Vagina (tissue), 2 donors: ENCODE results near the gene NUP54. TPM values are rescaled to one million over a fixed set of nuclear protein-coding genes. Genes with fewer than 3 reads are reported as not detected.

ENCODE experiments used
- DNase-seq, 2 donors: peaks; one replicate each; pipeline ENCODE4 v3.0.0-alpha.2; 2017; ENCODE audit errors: extremely low spot score in 2 of 2
- H3K27ac ChIP-seq: fragments of 200-600 bp; sonication (generic); one replicate; pipeline ENCODE4 v1.5.1; 2019
- H3K27me3 ChIP-seq: fragments of 200-600 bp; sonication (generic); one replicate; pipeline ENCODE4 v1.5.1; 2019
- H3K36me3 ChIP-seq, 2 donors: fragments of 200-600 bp; sonication (generic); one replicate each; pipeline ENCODE4 v1.5.1; 2017 to 2019
- H3K4me1 ChIP-seq: fragments of 200-600 bp; sonication (generic); one replicate; pipeline ENCODE4 v1.5.1; 2019
- H3K4me3 ChIP-seq, 2 donors: fragments of 200-600 bp; sonication (generic); 1 replicate in 1 of 2; 2 replicates in 1 of 2; pipeline ENCODE4 v1.5.1; 2016 to 2019
- H3K9me3 ChIP-seq: fragments of 200-600 bp; sonication (generic); one replicate; pipeline ENCODE4 v1.5.1; 2019
- CTCF ChIP-seq, 3 experiments: fragments of 450-650 bp in 2 of 3; fragments of 200-600 bp in 1 of 3; sonication (generic) in 1 of 3; IDR thresholded peaks; one replicate each; pipeline ENCODE4 v1.5.1; 2017 to 2019; ENCODE audit warnings: antibody characterized with exemption in 3 of 3, mild to moderate bottlenecking in 2 of 3, moderate library complexity in 2 of 3
- POLR2A ChIP-seq, 2 donors: fragments of 450-650 bp; IDR thresholded peaks; one replicate each; pipeline ENCODE4 v1.6.1; 2017; ENCODE audit warnings: antibody characterized with exemption in 2 of 2, mild to moderate bottlenecking in 2 of 2, moderate library complexity in 2 of 2
- POLR2AphosphoS5 ChIP-seq, 2 donors: sonication (generic); formaldehyde crosslinking; IDR thresholded peaks; one replicate each; pipeline ENCODE4 v1.9.0; 2017; ENCODE audit warnings: antibody characterized with exemption in 2 of 2, mild to moderate bottlenecking in 2 of 2, low read depth in 1 of 2; ENCODE audit not compliant: insufficient read depth in 1 of 2
- intact Hi-C: fragments of 100-400 bp; cut with DNase I; formaldehyde crosslinking; loops from one replicate; pipeline ENCODE4 v1.15.1; 2023
- total RNA-seq: library from RNA; depleted of rRNA; stranded (reverse); fragments of >200 nt; gene quantifications from one replicate; pipeline ENCODE4 v1.2.3, GENCODE V29; 2016

NUP54 gene
- total RNA-seq, 1 donor from 2014 or later, result 31.2 TPM

GRCh38 chr4:76155979-76156378, 7.8 kb upstream of the NUP54 start:
- Histone ChIP-seq H3K36me3 (peaks cover 0 to 15% of the 10 kb centered on the region in 2 donors), H3K4me1 (no peaks in the 10 kb centered on the region), H3K9me3 (no peaks in the 10 kb centered on the region), H3K4me3 (no peak overlapping the region), H3K27ac (no peak overlapping the region), H3K27me3 (no peaks in the 10 kb centered on the region)
- intact Hi-C loops, result no loop called here
- no peak for TF ChIP-seq CTCF (IDR thresholded peaks at IDR 0.05)
- no peak for TF ChIP-seq POLR2A (IDR thresholded peaks at IDR 0.05)
- TF ChIP-seq POLR2AphosphoS5 (IDR thresholded peaks at IDR 0.05; ENCODE audit: insufficient read depth in 1 of 2, low read depth in 1 of 2), result no peak
- no peak for DNase-seq

- H3K36me3 ChIP-seq, result no peaks in the 10 kb centered on the region
- no peak for TF ChIP-seq POLR2AphosphoS5 (IDR thresholded peaks at IDR 0.05; ENCODE audit: insufficient read depth in 1 of 2, low read depth in 1 of 2)
- TF ChIP-seq CTCF (IDR thresholded peaks at IDR 0.05), result no peak
- TF ChIP-seq POLR2A (IDR thresholded peaks at IDR 0.05), result no peak
- H3K4me3 ChIP-seq, result no peak overlapping the region
- H3K27ac ChIP-seq, result no peak overlapping the region
- H3K27me3 ChIP-seq, result no peaks in the 10 kb centered on the region
- intact Hi-C loops, result no loop called here
- no peaks in the 10 kb centered on the region for H3K9me3 ChIP-seq
- DNase-seq, result no peak
- H3K4me1 ChIP-seq, result peaks cover 12% of the 10 kb centered on the region
These were observed 5.2 kb upstream of the NUP54 start for GRCh38 chr4:76153356-76153755.

- Histone ChIP-seq H3K27me3 (no peaks in the 10 kb centered on the region), H3K27ac (peak overlapping the region; percentile 93), H3K36me3 (peaks cover 0 to 6% of the 10 kb centered on the region in 2 donors), H3K4me1 (peaks cover 36% of the 10 kb centered on the region), H3K4me3 (peak overlapping the region; percentile 81 to 99), H3K9me3 (no peaks in the 10 kb centered on the region)
- DNase-seq, result no peak
- TF ChIP-seq POLR2A (IDR thresholded peaks at IDR 0.05) (no peak), POLR2AphosphoS5 (IDR thresholded peaks at IDR 0.05; ENCODE audit: insufficient read depth in 1 of 2, low read depth in 1 of 2) (no peak), CTCF (IDR thresholded peaks at IDR 0.05) (no peak)
- intact Hi-C loops, result loop anchor here (5.0 kb wide), 1 partner anchor 65 kb away; the partner anchor contains the start of gene SCARB2
These were observed 599 bp downstream of the NUP54 start for GRCh38 chr4:76147454-76148141.

- peaks cover 34% of the 10 kb centered on the region for H3K4me1 ChIP-seq
- H3K4me3 ChIP-seq, result no peak overlapping the region
- intact Hi-C loops, result no loop called here
- TF ChIP-seq POLR2AphosphoS5 (IDR thresholded peaks at IDR 0.05; ENCODE audit: insufficient read depth in 1 of 2, low read depth in 1 of 2), result no peak
- no peak for DNase-seq
- H3K27me3 ChIP-seq, result no peaks in the 10 kb centered on the region
- H3K36me3 ChIP-seq, result peaks cover 0 to 17% of the 10 kb centered on the region in 2 donors
- H3K27ac ChIP-seq, result no peak overlapping the region
- no peaks in the 10 kb centered on the region for H3K9me3 ChIP-seq
These were observed 3.7 kb downstream of the NUP54 start for GRCh38 chr4:76144546-76144945.

- intact Hi-C loops, result no loop called here
- H3K36me3 ChIP-seq, result peaks cover 0 to 17% of the 10 kb centered on the region in 2 donors
These were observed 7.0 kb downstream of the NUP54 start for GRCh38 chr4:76141241-76141640.

More at GRCh38 chr4:76141241-76141640, 7.0 kb downstream of the NUP54 start:
- Histone ChIP-seq H3K27me3 (no peaks in the 10 kb centered on the region), H3K4me1 (peaks cover 11% of the 10 kb centered on the region), H3K9me3 (no peaks in the 10 kb centered on the region), H3K4me3 (no peak overlapping the region), H3K27ac (no peak overlapping the region)
- no peak for DNase-seq
- TF ChIP-seq POLR2A (IDR thresholded peaks at IDR 0.05), result no peak
- TF ChIP-seq CTCF (IDR thresholded peaks at IDR 0.05), result no peak
- no peak for TF ChIP-seq POLR2AphosphoS5 (IDR thresholded peaks at IDR 0.05; ENCODE audit: insufficient read depth in 1 of 2, low read depth in 1 of 2)
